Endothelial cell of umbilical vein (primary cell): Measurements from ENCODE around the gene CAMSAP3. TPM values are rescaled to one million over a fixed set of nuclear protein-coding genes. Genes with fewer than 3 reads are reported as not detected.

ENCODE experiments used
- BruUV-seq: library from RNA; stranded (reverse); fragments of 400-500 nt; replicated peaks from 2 replicates; lab custom pipeline; 2021; lab: Mats Ljungman, UMichigan
- CTCF ChIA-PET: fragments of 300-600, 350-600 bp; sonication (Branson Sonifier 250); formaldehyde crosslinking; loops from one replicate; lab custom pipeline; 2021; ENCODE audit warnings: antibody characterized with exemption, inconsistent platforms; lab: Charles Lee
- POLR2A ChIA-PET: fragments of 300-600, 350-600 bp; sonication (Branson Sonifier 250); formaldehyde crosslinking; loops from one replicate; lab custom pipeline; 2021; ENCODE audit warnings: antibody characterized with exemption, inconsistent platforms; lab: Charles Lee
- DNase-seq: peaks from one replicate; pipeline ENCODE4 v3.0.0-alpha.2; 2011; ENCODE audit warnings: low read depth, low spot score
- FAIRE-seq: peaks from 2 replicates; lab custom pipeline; 2011; peaks lifted over from hg19 to GRCh38; lab: Jason Lieb, UNC
- H2AFZ ChIP-seq: 2 replicates; pipeline ENCODE4 v1.6.0; 2012; ENCODE audit warnings: low read depth, low read length, control low read depth, inconsistent platforms
- H3K27ac ChIP-seq: 2 replicates; pipeline ENCODE4 v1.5.1; 2011; ENCODE audit warnings: low read depth, mild to moderate bottlenecking, control low read depth, low read length, moderate library complexity; ENCODE audit not compliant: insufficient read depth
- H3K27me3 ChIP-seq, 2 experiments: 2 replicates each; pipeline versions ENCODE4 v1.6.0 to v1.6.1; 2011; ENCODE audit warnings: low read length in 2 of 2, mixed read lengths in 1 of 2; ENCODE audit not compliant: control insufficient read depth in 2 of 2, insufficient read depth in 2 of 2
- H3K36me3 ChIP-seq, 2 experiments: 2 replicates in 1 of 2; 3 replicates in 1 of 2; pipeline ENCODE4 v1.5.1; 2011; ENCODE audit warnings: low read length in 2 of 2, mild to moderate bottlenecking in 1 of 2, moderate library complexity in 1 of 2; ENCODE audit not compliant: control insufficient read depth in 2 of 2, insufficient read depth in 2 of 2; ENCODE audit errors: extremely low read depth in 1 of 2
- H3K4me1 ChIP-seq: 3 replicates; pipeline ENCODE4 v1.5.1; 2011; ENCODE audit warnings: mild to moderate bottlenecking, low read length; ENCODE audit not compliant: control insufficient read depth, insufficient read depth; ENCODE audit errors: extremely low read depth
- H3K4me2 ChIP-seq: 2 replicates; pipeline ENCODE4 v1.6.1; 2011; ENCODE audit warnings: low read length, control low read depth, mixed read lengths; ENCODE audit not compliant: insufficient read depth
- H3K4me3 ChIP-seq, 3 experiments: fragments of 200-600 bp in 1 of 3; sonication (generic), shearing (Covaris generic) in 1 of 3; replicated peaks in 1 of 3; 2 replicates each; pipeline ENCODE4 v1.5.1; 2011 to 2016; ENCODE audit warnings: control low read depth in 3 of 3, low read length in 3 of 3, mild to moderate bottlenecking in 2 of 3, inconsistent platforms in 1 of 3, low read depth in 1 of 3, moderate library complexity in 1 of 3; ENCODE audit not compliant: insufficient read depth in 1 of 3
- H3K79me2 ChIP-seq: 2 replicates; pipeline ENCODE4 v1.6.0; 2012; ENCODE audit warnings: low read length, inconsistent platforms; ENCODE audit not compliant: control insufficient read depth, insufficient read depth
- H3K9ac ChIP-seq: replicated peaks from 2 replicates; pipeline ENCODE3; 2011; ENCODE audit warnings: low read length, control low read depth; ENCODE audit not compliant: insufficient read depth; ENCODE audit errors: extremely low read depth
- H3K9me1 ChIP-seq: replicated peaks from 3 replicates; pipeline ENCODE4 v1.6.0; 2011; ENCODE audit warnings: mild to moderate bottlenecking, low read length; ENCODE audit not compliant: control insufficient read depth, insufficient read depth; ENCODE audit errors: extremely low read depth
- H3K9me3 ChIP-seq: replicated peaks from 2 replicates; pipeline ENCODE4 v1.5.1; 2012; ENCODE audit warnings: low read length, inconsistent platforms; ENCODE audit not compliant: control insufficient read depth, insufficient read depth
- H4K20me1 ChIP-seq: replicated peaks from 2 replicates; pipeline ENCODE3; 2011; ENCODE audit warnings: mild to moderate bottlenecking, low read length; ENCODE audit not compliant: control insufficient read depth, insufficient read depth; ENCODE audit errors: extremely low read depth
- EZH2 ChIP-seq: IDR thresholded peaks from 2 replicates; pipeline ENCODE4 v1.6.1; 2012; ENCODE audit warnings: borderline replicate concordance, low read depth, mild to moderate bottlenecking, moderate library complexity, low read length, inconsistent platforms; ENCODE audit not compliant: severe bottlenecking
- FOS ChIP-seq: IDR thresholded peaks from 2 replicates; pipeline ENCODE4 v1.6.1; 2011; ENCODE audit warnings: mild to moderate bottlenecking, low read length, moderate library complexity, borderline replicate concordance; ENCODE audit not compliant: insufficient read depth
- GATA2 ChIP-seq: IDR thresholded peaks from 2 replicates; pipeline ENCODE4 v1.7.0; 2011; ENCODE audit warnings: low read depth, mild to moderate bottlenecking, moderate library complexity, mixed read lengths, low read length; ENCODE audit not compliant: insufficient read length, insufficient read depth
- JUN ChIP-seq: IDR thresholded peaks from 2 replicates; pipeline ENCODE4 v1.6.1; 2011; ENCODE audit warnings: borderline replicate concordance, low read depth; ENCODE audit not compliant: insufficient read length, insufficient read depth
- MYC ChIP-seq: IDR thresholded peaks from one replicate; pipeline ENCODE4 v1.6.1; 2011; ENCODE audit warnings: mild to moderate bottlenecking, low read depth, low read length
- POLR2A ChIP-seq: IDR thresholded peaks from 2 replicates; pipeline ENCODE4 v1.6.1; 2012; ENCODE audit warnings: low read depth, mild to moderate bottlenecking, control low read depth, low read length
- POLR2AphosphoS5 ChIP-seq: IDR thresholded peaks from 2 replicates; pipeline ENCODE4 v1.6.1; 2012; ENCODE audit warnings: low read depth, mild to moderate bottlenecking, control low read depth, low read length, moderate library complexity; ENCODE audit not compliant: insufficient read depth
- dilution Hi-C: fragments of 300-500 bp; cut with MboI; formaldehyde crosslinking; loops from one replicate; pipeline ENCODE4 v1.15.0; 2019; ENCODE audit warnings: low sequenced_read_pairs; ENCODE audit not compliant: extremely low pct_ligation_motif_present
- intact Hi-C: fragments of 100-400 bp; cut with micrococcal nuclease; formaldehyde crosslinking; loops from one replicate; pipeline ENCODE4 v1.10.0; 2022
- polyA plus RNA-seq, 4 experiments: library from polyadenylated mRNA; depleted of rRNA in 3 of 4; stranded (reverse) in 3 of 4; unstranded in 1 of 4; fragments of >200 nt; gene quantifications; 2 replicates each; pipeline versions ENCODE4 v1.2.1 to v1.2.3, GENCODE V29; 2011 to 2012; ENCODE audit warnings: missing spikeins in 1 of 4
- total RNA-seq: library from RNA; stranded (reverse); gene quantifications from 2 replicates; pipeline ENCODE4 v1.2.3, GENCODE V29; 2021
- TF ChIP-seq, protein P1 (sequence below): IDR thresholded peaks from 2 replicates; pipeline ENCODE4 v1.6.1; 2011; ENCODE audit not compliant: insufficient read depth, insufficient read length
- TF ChIP-seq, protein P2 (sequence below), 2 donors: IDR thresholded peaks; 1 replicate in 1 of 2; 2 replicates in 1 of 2; pipeline ENCODE4 v1.5.1; 2011; ENCODE audit warnings: low read length in 2 of 2, mild to moderate bottlenecking in 2 of 2, moderate library complexity in 2 of 2, control low read depth in 1 of 2, inconsistent platforms in 1 of 2, low read depth in 1 of 2; ENCODE audit not compliant: insufficient read depth in 1 of 2; ENCODE audit errors: extremely low read depth in 1 of 2

The CAMSAP3 gene
- total and polyA plus RNA-seq, 2 donors (not counting 3 experiments of a cell fraction or from before 2014, with no cell fraction given), result 0.11 to 0.22 TPM

DNA sequence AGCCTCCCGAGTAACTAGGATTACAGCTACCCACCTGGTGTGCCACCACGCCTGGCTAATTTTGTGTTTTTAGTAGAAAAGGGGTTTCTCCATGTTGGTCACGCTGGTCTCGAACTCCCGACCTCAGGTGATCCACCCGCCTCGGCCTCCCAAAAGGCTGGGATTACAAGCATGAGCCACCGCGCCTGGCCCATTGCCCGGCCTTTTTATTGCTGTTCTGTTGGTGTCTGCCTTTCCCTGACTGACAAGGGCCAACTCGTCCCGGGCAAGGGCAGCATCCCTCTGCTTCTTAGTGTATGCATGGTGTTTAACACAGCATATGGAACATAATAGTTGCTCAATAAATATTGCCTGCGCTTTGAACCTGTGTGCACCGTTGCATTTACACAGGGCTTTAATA, 67.0 kb downstream of the CAMSAP3 start:
- intact Hi-C loops, result no loop called here
- CTCF ChIA-PET, result interaction anchor here (1.5 to 3.3 kb wide), 2 partner anchors 13 to 18 kb away, joined by 5 to 24 read pairs; partner anchors contain the start of gene TRAPPC5

DNA sequence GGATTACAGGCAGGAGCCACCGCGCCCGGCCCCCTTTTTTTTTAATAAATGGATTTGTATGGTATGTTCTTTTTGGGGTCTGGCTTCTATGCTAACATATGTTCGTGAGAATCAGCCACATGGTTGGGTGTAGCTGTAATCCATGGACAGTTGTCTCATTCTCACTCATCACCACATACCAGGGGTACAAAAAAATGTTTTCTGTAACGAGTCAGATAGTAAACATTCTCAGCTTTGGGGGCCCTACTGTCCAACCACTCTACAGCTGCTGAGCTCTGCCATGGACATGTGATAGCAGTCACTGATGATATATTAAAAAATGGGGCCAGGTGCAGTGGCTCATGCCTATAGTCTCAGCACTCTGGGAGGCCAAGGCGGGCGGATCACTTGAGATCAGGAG, 68.0 kb downstream of the CAMSAP3 start:
- no TSS peak for BruUV-seq
- H3K36me3 ChIP-seq, result no peaks in the 10 kb centered on the region
- H3K9ac ChIP-seq, result no peak overlapping the region
- no peak overlapping the region for H3K4me2 ChIP-seq
- intact Hi-C loops (no loop called here), dilution Hi-C loops (no loop called here)
- H3K4me3 ChIP-seq, result no peak overlapping the region
- peaks cover 0 to 2% of the 10 kb centered on the region in 2 experiments for H3K27me3 ChIP-seq
- no peak overlapping the region for H3K27ac ChIP-seq
- no peaks in the 10 kb centered on the region for H4K20me1 ChIP-seq
- no peak overlapping the region for H2AFZ ChIP-seq
- FAIRE-seq, result no peak
- POLR2A ChIA-PET, result no interaction called here
- H3K4me1 ChIP-seq, result no peaks in the 10 kb centered on the region
- DNase-seq, result no peak
- H3K79me2 ChIP-seq, result no peaks in the 10 kb centered on the region
- no peak for TF ChIP-seq POLR2A
- TF ChIP-seq MYC, result no peak
- no peak for TF ChIP-seq GATA2
- TF ChIP-seq, protein P1, sequence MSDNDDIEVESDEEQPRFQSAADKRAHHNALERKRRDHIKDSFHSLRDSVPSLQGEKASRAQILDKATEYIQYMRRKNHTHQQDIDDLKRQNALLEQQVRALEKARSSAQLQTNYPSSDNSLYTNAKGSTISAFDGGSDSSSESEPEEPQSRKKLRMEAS, result no peak
- TF ChIP-seq, protein P2, sequence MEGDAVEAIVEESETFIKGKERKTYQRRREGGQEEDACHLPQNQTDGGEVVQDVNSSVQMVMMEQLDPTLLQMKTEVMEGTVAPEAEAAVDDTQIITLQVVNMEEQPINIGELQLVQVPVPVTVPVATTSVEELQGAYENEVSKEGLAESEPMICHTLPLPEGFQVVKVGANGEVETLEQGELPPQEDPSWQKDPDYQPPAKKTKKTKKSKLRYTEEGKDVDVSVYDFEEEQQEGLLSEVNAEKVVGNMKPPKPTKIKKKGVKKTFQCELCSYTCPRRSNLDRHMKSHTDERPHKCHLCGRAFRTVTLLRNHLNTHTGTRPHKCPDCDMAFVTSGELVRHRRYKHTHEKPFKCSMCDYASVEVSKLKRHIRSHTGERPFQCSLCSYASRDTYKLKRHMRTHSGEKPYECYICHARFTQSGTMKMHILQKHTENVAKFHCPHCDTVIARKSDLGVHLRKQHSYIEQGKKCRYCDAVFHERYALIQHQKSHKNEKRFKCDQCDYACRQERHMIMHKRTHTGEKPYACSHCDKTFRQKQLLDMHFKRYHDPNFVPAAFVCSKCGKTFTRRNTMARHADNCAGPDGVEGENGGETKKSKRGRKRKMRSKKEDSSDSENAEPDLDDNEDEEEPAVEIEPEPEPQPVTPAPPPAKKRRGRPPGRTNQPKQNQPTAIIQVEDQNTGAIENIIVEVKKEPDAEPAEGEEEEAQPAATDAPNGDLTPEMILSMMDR (IDR thresholded peaks at IDR 0.05; ENCODE audit: extremely low read depth in 1 of 2, insufficient read depth in 1 of 2, low read depth in 1 of 2, low read length in 2 of 2), result no peak
- no peak for TF ChIP-seq JUN
- TF ChIP-seq FOS, result no peak
- TF ChIP-seq POLR2AphosphoS5, result no peak
- TF ChIP-seq EZH2, result no peak
- CTCF ChIA-PET, result interaction anchor here (1.2 kb wide), 1 partner anchor 205 kb away, joined by 3 read pairs; no protein-coding TSS in a partner anchor
- no peaks in the 10 kb centered on the region for H3K9me3 ChIP-seq
- H3K9me1 ChIP-seq, result no peaks in the 10 kb centered on the region

More for the DNA sequence above, 67.0 kb downstream of the CAMSAP3 start:
- no peak overlapping the region for H3K4me3 ChIP-seq
- H3K9ac ChIP-seq, result no peak overlapping the region
- no peak overlapping the region for H2AFZ ChIP-seq
- no peak for FAIRE-seq
- POLR2A ChIA-PET, result no interaction called here
- no peaks in the 10 kb centered on the region for H3K9me3 ChIP-seq
- dilution Hi-C loops, result no loop called here
- no peak overlapping the region for H3K4me2 ChIP-seq
- no peaks in the 10 kb centered on the region for H4K20me1 ChIP-seq
- no peaks in the 10 kb centered on the region for H3K79me2 ChIP-seq
- no peaks in the 10 kb centered on the region for H3K4me1 ChIP-seq
- DNase-seq, result no peak
- no TSS peak for BruUV-seq
- TF ChIP-seq, protein P2 (IDR thresholded peaks at IDR 0.05; ENCODE audit: extremely low read depth in 1 of 2, insufficient read depth in 1 of 2, low read depth in 1 of 2, low read length in 2 of 2), result no peak
- H3K9me1 ChIP-seq, result no peaks in the 10 kb centered on the region
- no peaks in the 10 kb centered on the region for H3K36me3 ChIP-seq
- H3K27ac ChIP-seq, result no peak overlapping the region
- H3K27me3 ChIP-seq, result peaks cover 0 to 2% of the 10 kb centered on the region in 2 experiments
